ENCODE results near the gene TKTL2. TPM values are rescaled to one million over a fixed set of nuclear protein-coding genes. Genes with fewer than 3 reads are reported as not detected.

The TKTL2 gene
- total RNA-seq (2022; extraction: Qiagen RNA extraction): not detected in 5 replicates

GRCh38 chr4:163473576-163473975 lies at the start of gene TKTL2:
TKTL2 (minus strand) TSS chr4:163473754; CDS start chr4:163473734, 20 bp downstream.

GRCh38 chr4:163494360-163495241 lies 21.0 kb upstream of the TKTL2 start, which contains the start of gene TMA16:
TMA16 (plus strand) TSS chr4:163494690; CDS start chr4:163494802, 112 bp downstream.

Other genes starting within 250 kb of the TKTL2 start
- 0.07 to 0.17 TPM (median 0.09 TPM) in 5 replicates for gene NPY1R, start 141.2 kb downstream of the TKTL2 start, total RNA-seq (2022; extraction: Qiagen RNA extraction)
- not detected in 5 replicates for gene NPY5R, start 129.9 kb downstream of the TKTL2 start, total RNA-seq (2022; extraction: Qiagen RNA extraction)
- gene TMA16, start 20.9 kb upstream of the TKTL2 start, total RNA-seq (2022; extraction: Qiagen RNA extraction): 21.1 to 34.2 TPM (median 22.9 TPM) in 5 replicates

Data from A549 treated with CORT108297 at 1 μM for 4 hours (cell line).